Measurements from ENCODE around the gene FBLN1. TPM values are rescaled to one million over a fixed set of nuclear protein-coding genes. Genes with fewer than 3 reads are reported as not detected.
"Not testable (repeated sequence)": the region's sequence is repeated elsewhere in the genome, so short reads cannot be mapped to it uniquely, and the experiment has no call there.

Gene FBLN1
- total RNA-seq, 2 donors from 2014 or later: 0.32 to 0.65 TPM

GRCh38 chr22:45602004-45602733, 99.5 kb downstream of the FBLN1 start:
- Mint-ChIP-seq H3K36me3 (ENCODE audit: low read depth) (no peaks in the 10 kb centered on the region), H3K4me1 (peaks cover 4% of the 10 kb centered on the region), H3K27me3 (no peaks in the 10 kb centered on the region), H3K9me3 (no peaks in the 10 kb centered on the region), H3K27ac (peak overlapping the region; percentile 62), H3K4me3 (no peak overlapping the region)
- ATAC-seq (replicated peaks): no peak

GRCh38 chr22:45602824-45603595, 100.3 kb downstream of the FBLN1 start:
- ATAC-seq (replicated peaks): no peak
- Mint-ChIP-seq H3K27ac (no peak overlapping the region), H3K4me1 (peaks cover 4% of the 10 kb centered on the region)

GRCh38 chr22:45603619-45604018, 100.9 kb downstream of the FBLN1 start:
- no peak for ATAC-seq (replicated peaks)
- H3K4me1 Mint-ChIP-seq: peaks cover 4% of the 10 kb centered on the region
- no peaks in the 10 kb centered on the region for H3K9me3 Mint-ChIP-seq
- H3K27ac Mint-ChIP-seq: no peak overlapping the region
- H3K27me3 Mint-ChIP-seq: no peaks in the 10 kb centered on the region
- no peaks in the 10 kb centered on the region for H3K36me3 Mint-ChIP-seq (ENCODE audit: low read depth)
- H3K4me3 Mint-ChIP-seq: no peak overlapping the region

More at GRCh38 chr22:45602824-45603595, 100.3 kb downstream of the FBLN1 start:
- H3K36me3 Mint-ChIP-seq (ENCODE audit: low read depth): no peaks in the 10 kb centered on the region
- no peak overlapping the region for H3K4me3 Mint-ChIP-seq
- no peaks in the 10 kb centered on the region for H3K27me3 Mint-ChIP-seq
- no peaks in the 10 kb centered on the region for H3K9me3 Mint-ChIP-seq

- peak overlapping the region; percentile 66 for H3K4me3 Mint-ChIP-seq
- H3K9me3 Mint-ChIP-seq; H3K27ac Mint-ChIP-seq; H3K36me3 Mint-ChIP-seq (ENCODE audit: low read depth); H3K27me3 Mint-ChIP-seq: not testable (repeated sequence)
- ATAC-seq (replicated peaks): peak; percentile 14
- peaks cover 11% of the 10 kb centered on the region for H3K4me1 Mint-ChIP-seq
These were observed 105.4 kb downstream of the FBLN1 start for GRCh38 chr22:45608045-45608444.

- Mint-ChIP-seq H3K36me3 (ENCODE audit: low read depth) (no peaks in the 10 kb centered on the region), H3K27me3 (no peaks in the 10 kb centered on the region), H3K4me3 (peak overlapping the region; percentile 66), H3K4me1 (peaks cover 11% of the 10 kb centered on the region), H3K9me3 (no peaks in the 10 kb centered on the region), H3K27ac (peak overlapping the region; percentile 90)
- ATAC-seq (replicated peaks): peak; percentile 88
These were observed 106.1 kb downstream of the FBLN1 start for GRCh38 chr22:45608763-45609180.

DNA sequence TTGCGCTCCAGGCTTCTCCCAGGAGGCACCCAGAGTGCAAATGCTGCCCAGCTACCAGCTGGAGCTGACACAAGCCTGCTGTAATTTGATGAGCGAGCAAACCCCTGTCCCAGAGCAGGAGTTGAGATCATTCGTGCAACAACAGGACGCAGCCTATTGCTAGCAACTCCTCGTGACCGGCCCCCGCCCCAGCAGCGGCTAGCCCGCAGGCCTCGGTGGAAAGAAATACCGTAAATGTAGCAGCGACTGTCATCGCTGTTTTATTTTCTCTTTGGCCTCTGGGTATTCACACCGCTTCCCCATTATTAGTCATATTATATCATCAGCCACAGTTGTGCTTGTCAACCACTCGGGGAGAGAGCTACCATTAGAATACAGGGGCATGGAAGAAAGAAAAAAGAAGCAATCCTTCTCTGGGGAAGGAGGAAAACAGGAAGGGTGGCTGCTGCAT, 109.8 kb downstream of the FBLN1 start:
- peak overlapping the region; percentile 62 for H3K4me3 Mint-ChIP-seq
- ATAC-seq (replicated peaks): peak; percentile 77
- H3K9me3 Mint-ChIP-seq: no peaks in the 10 kb centered on the region

GRCh38 chr22:45612940-45613339, 110.3 kb downstream of the FBLN1 start:
- Mint-ChIP-seq H3K4me1 (peaks cover 11% of the 10 kb centered on the region), H3K27ac (peak overlapping the region; percentile 82), H3K4me3 (peak overlapping the region; percentile 62), H3K27me3 (no peaks in the 10 kb centered on the region), H3K36me3 (ENCODE audit: low read depth) (no peaks in the 10 kb centered on the region), H3K9me3 (no peaks in the 10 kb centered on the region)
- ATAC-seq (replicated peaks): peak; percentile 13

More for the DNA sequence above, 109.8 kb downstream of the FBLN1 start:
- H3K27me3 Mint-ChIP-seq: no peaks in the 10 kb centered on the region
- H3K36me3 Mint-ChIP-seq (ENCODE audit: low read depth): no peaks in the 10 kb centered on the region
- H3K4me1 Mint-ChIP-seq: peaks cover 11% of the 10 kb centered on the region
- peak overlapping the region; percentile 82 for H3K27ac Mint-ChIP-seq

- Mint-ChIP-seq H3K9me3 (no peaks in the 10 kb centered on the region), H3K27me3 (no peaks in the 10 kb centered on the region), H3K4me1 (peaks cover 5% of the 10 kb centered on the region), H3K27ac (no peak overlapping the region), H3K36me3 (ENCODE audit: low read depth) (no peaks in the 10 kb centered on the region), H3K4me3 (no peak overlapping the region)
- ATAC-seq (replicated peaks): no peak
These were observed 112.7 kb downstream of the FBLN1 start for GRCh38 chr22:45615364-45615763.

- no peaks in the 10 kb centered on the region for H3K9me3 Mint-ChIP-seq
- no peaks in the 10 kb centered on the region for H3K36me3 Mint-ChIP-seq (ENCODE audit: low read depth)
- ATAC-seq (replicated peaks): no peak
- no peak overlapping the region for H3K27ac Mint-ChIP-seq
- H3K4me1 Mint-ChIP-seq: peaks cover 5% of the 10 kb centered on the region
- H3K4me3 Mint-ChIP-seq: no peak overlapping the region
- H3K27me3 Mint-ChIP-seq: no peaks in the 10 kb centered on the region
These were observed 113.7 kb downstream of the FBLN1 start for GRCh38 chr22:45616432-45616831.

DNA sequence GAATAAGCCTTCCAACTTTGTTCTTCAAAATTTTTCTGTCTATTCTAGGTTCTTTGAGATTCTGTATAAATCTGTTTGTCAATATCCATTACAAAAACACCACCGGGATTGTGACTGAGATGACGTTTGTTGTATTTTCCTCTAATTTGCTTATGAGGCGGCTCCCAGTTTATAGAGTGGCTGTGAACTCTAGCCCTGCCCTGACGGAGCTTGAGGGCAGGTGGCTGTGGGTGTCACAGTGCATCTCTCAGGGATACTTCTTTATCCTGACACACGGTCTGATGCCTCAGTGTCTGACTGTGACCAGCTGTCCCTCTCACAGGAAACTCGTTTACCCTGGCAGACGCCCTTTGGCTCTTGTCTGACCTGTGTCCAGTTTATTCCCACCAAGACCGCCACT, 115.3 kb downstream of the FBLN1 start:
- no peak for ATAC-seq (replicated peaks)
- Mint-ChIP-seq H3K4me1 (no peaks in the 10 kb centered on the region), H3K36me3 (ENCODE audit: low read depth) (no peaks in the 10 kb centered on the region), H3K27ac (no peak overlapping the region), H3K9me3 (no peaks in the 10 kb centered on the region), H3K4me3 (no peak overlapping the region), H3K27me3 (no peaks in the 10 kb centered on the region)

- H3K27ac Mint-ChIP-seq: no peak overlapping the region
- peaks cover 4% of the 10 kb centered on the region for H3K9me3 Mint-ChIP-seq
- no peak for ATAC-seq (replicated peaks)
- H3K4me3 Mint-ChIP-seq: no peak overlapping the region
- H3K27me3 Mint-ChIP-seq: peaks cover 4% of the 10 kb centered on the region
- H3K36me3 Mint-ChIP-seq (ENCODE audit: low read depth): no peaks in the 10 kb centered on the region
- H3K4me1 Mint-ChIP-seq: no peaks in the 10 kb centered on the region
These were observed 118.0 kb downstream of the FBLN1 start for GRCh38 chr22:45620706-45621105.

- Mint-ChIP-seq H3K36me3 (ENCODE audit: low read depth) (no peaks in the 10 kb centered on the region), H3K27ac (no peak overlapping the region), H3K4me1 (no peaks in the 10 kb centered on the region), H3K27me3 (peaks cover 4% of the 10 kb centered on the region), H3K4me3 (no peak overlapping the region), H3K9me3 (peaks cover 4% of the 10 kb centered on the region)
- no peak for ATAC-seq (replicated peaks)
These were observed 119.3 kb downstream of the FBLN1 start for GRCh38 chr22:45621836-45622600.

DNA sequence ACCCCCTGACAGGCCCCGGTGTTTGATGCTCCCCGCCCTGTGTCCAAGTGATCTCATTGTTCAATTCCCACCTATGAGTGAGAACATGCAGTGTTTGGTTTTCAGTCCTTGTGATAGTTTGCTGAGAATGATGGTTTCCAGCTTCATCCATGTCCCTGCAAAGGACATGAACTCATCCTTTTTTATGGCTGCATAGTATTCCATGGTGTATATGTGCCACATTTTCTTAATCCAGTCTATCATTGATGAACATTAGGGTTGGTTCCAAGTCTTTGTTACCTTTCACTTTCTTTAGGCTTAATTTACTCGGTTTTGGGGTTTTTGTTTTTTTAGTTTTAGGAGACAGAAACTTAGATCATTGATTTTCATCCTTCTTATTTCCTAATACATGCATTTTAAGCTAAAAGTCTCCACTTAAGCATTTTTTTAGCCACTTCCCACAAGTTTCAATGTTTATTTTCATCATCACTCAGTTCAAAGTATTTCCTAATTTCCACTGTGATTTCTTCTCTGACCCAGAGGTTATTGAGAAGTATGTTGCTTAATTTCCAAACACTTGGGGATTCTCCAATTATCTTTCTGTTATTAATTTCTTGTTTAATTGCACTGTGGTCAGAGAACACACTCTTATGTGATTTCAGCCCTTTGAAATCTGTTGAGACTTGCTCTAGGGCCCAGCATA, 120.9 kb downstream of the FBLN1 start:
- not testable (repeated sequence) for H3K4me1 Mint-ChIP-seq; H3K9me3 Mint-ChIP-seq; H3K36me3 Mint-ChIP-seq (ENCODE audit: low read depth); ATAC-seq (replicated peaks); H3K27me3 Mint-ChIP-seq; H3K4me3 Mint-ChIP-seq
- peak overlapping the region; percentile 26 for H3K27ac Mint-ChIP-seq

- Mint-ChIP-seq H3K4me3 (no peak overlapping the region), H3K9me3 (peaks cover 4% of the 10 kb centered on the region), H3K27me3 (peaks cover 12% of the 10 kb centered on the region), H3K36me3 (ENCODE audit: low read depth) (no peaks in the 10 kb centered on the region), H3K4me1 (no peaks in the 10 kb centered on the region), H3K27ac (no peak overlapping the region)
- no peak for ATAC-seq (replicated peaks)
These were observed 123.5 kb downstream of the FBLN1 start for GRCh38 chr22:45626198-45626651.

Measured in activated T-helper 17 cell treated with anti-CD3 and anti-CD28 coated beads, Interleukin-2, amount 50 U/mL, for 72 hours (primary cell).